GM21576 (cell line): ENCODE results near the gene CLCN5.

ENCODE experiments used
- ATAC-seq: cut with Tn5 transposase; IDR thresholded peaks from one replicate; pipeline ENCODE4 v1.9.1; 2021; ENCODE audit warnings: mild to moderate bottlenecking, moderate library complexity; ENCODE audit not compliant: unreplicated experiment

The CLCN5 gene

GRCh38 chrX:49932791-49933190, 10.4 kb downstream of the CLCN5 start:
- ATAC-seq: no peak

DNA sequence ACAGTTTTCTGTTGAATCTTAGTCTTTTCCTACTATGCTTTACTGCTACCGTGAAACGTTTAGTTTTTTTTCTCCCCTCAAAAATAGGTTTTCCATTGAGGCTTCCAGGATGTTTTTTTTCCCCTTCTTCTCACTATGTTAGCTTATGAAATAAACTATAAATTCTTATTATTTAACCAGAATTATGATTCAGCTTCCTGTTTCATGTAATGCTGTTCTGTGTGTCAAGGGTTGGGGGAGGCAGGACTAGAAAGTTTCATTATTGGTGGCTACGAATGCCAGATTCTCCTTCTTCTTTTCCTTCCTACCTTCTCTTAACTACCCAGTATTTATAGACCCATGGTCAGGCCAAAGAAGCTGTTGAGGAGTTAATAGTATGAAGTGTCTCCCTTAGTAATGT, 11.8 kb downstream of the CLCN5 start:
- no peak for ATAC-seq

- no peak for ATAC-seq
These were observed 12.3 kb downstream of the CLCN5 start for GRCh38 chrX:49934729-49935128.

- ATAC-seq: no peak
These were observed 25.4 kb downstream of the CLCN5 start for GRCh38 chrX:49947781-49948180.

DNA sequence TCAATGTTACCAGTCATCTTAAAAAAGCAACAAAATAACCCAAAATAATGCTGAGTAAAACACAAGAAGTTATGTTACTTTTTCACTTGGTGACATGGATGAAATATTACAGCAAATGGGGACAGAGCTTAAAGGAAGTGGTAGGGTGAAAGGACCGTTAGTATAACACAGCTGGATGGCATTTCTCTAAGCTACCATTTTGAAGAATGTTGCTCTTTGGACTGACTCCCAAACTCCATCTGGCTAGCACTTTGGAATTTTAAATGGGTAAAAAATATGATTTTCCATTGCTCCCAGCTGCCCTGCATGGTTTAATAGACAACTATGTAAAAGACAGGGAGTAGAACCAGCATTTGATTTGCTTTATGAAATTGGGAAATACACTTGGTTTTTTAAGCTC, 27.6 kb downstream of the CLCN5 start:
- ATAC-seq: no peak

- no peak for ATAC-seq
These were observed 29.3 kb downstream of the CLCN5 start for GRCh38 chrX:49951524-49952193.

DNA sequence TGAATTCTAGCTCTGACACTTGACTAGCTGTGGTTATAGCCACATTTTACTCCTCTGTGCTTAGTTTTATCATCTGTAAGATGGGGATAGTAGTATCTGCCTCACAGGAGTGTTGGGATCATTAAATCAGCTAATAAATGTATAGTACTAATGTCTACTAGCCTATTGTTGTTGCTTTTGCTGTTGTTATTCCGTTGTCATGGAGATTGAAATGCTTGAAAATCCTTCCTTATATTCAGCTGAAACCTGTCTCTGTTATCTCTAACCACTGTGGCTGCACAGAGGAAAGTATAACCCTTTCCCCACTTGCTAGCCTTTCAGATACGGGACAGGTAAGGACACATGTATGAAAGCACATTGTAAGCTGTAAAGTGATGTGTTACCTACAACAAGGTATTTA, 33.9 kb downstream of the CLCN5 start:
- no peak for ATAC-seq

DNA sequence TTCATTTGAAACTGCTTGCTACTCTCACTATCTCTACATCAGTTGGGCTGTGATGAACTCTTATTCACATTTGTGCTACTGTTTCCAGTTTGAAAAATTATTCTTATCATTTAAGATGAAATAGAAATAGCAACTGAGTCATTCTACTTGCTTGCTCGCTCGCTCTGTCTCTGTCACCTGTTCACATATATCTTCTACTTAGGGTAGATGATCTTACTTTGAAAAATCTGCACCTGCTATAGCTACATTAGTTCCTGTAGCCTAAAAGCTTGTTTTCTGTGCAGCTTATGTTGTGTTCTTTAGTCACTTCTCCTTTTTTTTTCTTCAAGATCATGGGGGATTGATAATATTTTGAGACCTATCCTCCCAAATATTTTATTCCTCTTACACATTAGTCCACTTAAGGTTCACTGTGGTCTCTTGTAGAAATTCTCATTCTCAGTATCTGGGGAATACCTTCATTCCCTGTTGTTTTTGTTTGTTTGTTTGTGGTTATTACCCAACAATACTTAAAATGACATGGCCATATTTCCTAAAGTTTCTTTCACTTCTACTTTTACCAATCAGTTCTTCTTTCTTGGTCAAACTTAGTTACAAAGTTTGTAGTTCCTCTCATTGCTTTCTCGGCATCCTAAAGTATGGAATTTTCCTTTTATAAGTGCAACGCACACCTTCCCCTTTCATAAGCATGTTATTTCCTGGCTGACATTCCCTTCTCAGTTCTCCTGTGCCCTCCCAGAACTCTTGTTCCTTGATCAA, 36.5 kb downstream of the CLCN5 start:
- peak; percentile 60 for ATAC-seq

- ATAC-seq: no peak
These were observed 37.2 kb downstream of the CLCN5 start for GRCh38 chrX:49959602-49960001.

DNA sequence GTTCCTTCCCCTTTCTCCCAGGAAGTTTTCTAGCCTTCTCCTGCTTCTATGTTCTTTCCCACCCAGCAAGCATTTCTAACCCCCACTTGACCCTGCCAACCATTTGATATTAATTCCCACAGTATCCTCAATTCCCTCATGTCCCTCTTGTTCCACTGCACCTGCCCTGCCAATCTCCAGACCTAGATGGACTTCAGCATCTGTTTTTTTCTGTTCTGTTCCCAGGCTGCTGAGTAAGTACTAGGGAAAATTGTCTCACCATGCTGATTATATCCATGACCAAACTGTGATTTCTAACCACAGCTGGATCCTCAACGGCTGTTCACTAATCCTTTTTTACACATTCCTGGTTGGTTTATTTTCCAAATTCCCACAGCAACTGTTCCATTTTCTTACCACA, 37.7 kb downstream of the CLCN5 start:
- no peak for ATAC-seq

DNA sequence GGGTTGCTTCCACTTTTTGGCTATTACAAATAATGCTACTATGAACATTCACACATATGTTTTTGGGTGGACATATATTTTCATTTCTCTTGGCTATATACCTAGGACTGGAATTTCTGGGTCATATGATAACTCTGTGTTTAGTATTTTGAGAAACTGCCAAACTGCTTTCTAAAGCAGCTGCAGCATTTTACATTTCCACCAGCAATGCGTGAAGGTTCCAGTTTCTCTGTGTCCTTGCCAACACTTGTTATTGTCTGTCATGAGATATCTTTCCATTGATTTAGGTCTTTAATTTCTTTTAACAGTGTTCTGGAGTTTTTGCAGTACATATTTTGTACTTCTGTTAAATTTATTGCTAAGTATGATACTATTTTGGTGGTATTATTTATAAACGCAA, 48.3 kb downstream of the CLCN5 start:
- no peak for ATAC-seq

DNA sequence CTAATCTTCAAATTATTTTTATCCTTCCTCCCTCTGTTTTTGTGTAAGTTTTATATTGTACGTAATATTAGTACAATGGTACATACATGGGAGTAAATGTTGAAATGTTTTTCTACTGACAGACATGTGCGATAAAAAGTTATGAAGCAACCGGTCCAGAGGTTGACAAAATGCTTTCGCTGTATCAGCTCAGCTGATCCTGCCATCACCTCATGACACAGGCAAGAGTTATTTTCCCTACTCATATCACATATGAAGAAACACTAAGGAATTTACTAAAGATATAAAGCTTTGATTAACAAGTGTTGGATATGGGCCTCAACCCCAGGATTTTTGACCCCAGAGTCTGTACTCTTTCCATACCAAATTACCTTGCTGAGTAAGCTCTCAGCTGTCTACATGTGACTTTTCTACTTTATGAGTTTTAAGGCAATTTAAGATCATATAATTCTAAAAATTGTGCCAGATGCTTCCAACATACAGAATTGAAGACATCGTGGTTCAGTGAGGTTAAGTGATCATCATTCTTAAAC, 50.0 kb downstream of the CLCN5 start:
- no peak for ATAC-seq

DNA sequence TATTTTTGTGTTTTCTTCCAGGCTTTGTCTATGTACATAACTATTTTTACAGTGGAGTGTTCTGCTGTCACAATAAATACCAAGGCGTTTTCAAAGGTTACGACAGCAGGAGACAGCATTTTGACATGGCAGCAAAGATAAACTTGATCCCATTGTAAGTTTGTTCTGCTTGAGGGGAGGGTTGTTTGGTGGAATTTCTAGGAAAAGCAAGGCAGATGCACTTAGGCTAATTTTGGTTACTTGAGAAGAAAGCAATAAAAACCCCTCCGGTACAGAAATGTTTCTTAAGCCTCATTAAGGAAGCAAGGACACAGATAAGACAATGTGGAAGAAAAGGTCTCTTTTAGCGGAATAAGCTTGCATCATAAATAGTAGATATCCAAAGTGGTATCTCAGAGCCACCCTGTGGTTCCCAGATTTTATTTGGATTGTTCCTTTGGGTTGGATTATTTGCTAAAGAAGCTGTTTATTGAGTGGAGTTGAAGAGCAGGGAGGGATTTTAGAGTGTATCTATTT, 54.3 kb downstream of the CLCN5 start:
- no peak for ATAC-seq

DNA sequence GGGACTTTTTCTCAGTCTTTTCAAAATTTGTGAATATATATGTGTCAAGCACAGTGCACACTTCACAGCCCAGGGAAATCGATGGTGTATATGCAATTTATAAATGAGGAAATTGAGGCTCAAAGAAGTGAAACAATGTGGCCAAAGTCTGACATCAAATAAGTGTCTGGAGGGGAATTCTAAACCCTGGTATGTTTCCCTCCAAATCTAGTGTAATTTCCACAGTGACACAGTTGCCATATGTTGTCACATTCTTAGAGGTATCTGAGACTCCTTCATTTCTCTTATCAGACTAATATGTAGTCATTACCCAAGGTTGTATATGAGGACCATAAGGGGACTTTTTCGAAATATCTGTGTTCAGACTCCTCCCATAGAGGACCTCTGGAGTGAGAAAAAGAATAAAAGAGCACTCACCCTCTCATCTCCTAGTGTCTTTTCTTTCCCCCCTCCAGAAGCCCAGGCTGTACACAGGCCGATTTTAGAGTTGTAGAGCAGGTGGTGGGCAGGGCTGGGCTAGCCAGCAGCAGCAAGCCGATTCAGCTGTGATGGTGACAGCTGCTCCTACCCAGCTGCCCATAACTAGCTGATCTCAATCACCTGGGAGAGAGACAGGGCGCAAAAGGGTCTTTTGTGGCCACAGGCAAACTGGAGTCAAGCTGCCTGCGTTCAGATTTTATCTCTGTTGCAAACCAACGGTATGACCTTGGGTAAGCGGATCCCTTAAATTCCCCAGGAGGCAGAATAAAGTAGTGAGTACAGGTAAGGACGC, 55.1 kb downstream of the CLCN5 start:
- no peak for ATAC-seq

DNA sequence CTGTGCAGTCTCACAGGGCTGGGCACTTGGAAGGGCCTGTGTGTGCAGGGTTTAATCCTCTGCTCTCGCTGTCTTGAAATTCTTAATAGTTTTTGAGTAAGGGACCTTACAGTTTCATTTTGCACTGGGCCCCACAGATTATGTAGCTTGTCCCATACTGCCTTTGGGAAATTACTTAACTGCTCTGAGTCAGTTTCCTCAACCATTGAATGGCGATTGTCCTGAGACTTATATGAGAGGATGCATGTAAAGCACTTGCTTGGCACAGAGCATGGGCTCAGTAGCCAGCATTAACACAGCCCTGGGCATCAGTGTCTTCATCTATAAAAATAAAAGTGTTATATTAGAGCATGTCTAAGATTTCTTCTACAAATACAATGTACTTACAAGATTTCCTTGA, 55.8 kb downstream of the CLCN5 start:
- no peak for ATAC-seq

GRCh38 chrX:49986058-49986457, 63.7 kb downstream of the CLCN5 start:
- no peak for ATAC-seq

DNA sequence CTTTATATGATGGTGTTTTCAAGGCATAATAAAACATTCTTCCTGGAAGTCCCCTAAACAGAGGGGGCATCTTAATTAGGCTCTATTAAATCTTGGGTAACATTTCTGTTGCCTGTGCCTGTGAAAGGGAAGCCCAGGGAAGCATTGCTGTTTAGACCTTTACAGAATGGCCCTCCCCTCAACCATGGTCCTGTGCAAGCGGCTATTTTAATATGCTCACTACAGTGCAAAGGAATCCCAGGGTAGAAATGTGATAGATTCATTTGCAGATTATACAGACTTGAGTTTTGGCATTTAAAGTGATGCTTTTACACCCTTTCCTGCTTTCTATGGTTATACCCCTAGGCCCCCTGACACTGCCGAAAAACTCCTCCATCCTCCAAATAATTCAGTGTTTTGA, 65.3 kb downstream of the CLCN5 start:
- ATAC-seq: no peak

DNA sequence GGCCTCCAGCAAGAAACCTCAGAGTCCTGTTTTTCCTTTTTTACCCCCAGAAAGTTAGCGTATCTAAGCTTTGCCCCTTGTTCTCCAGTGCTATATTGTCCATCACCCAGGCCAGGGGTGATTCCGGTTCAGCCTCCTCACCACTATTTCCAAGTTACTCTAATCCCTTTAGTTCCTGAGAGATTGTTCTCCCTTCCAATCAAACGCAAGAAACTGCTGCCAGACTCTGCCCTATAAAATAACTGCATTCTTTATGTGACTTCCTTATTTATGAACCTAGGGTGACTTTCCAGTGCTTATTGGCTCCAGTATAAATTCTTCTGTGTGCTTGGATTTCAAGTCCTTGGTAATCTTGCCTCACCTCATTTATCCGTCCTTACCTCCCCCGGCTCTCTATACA, 65.7 kb downstream of the CLCN5 start:
- no peak for ATAC-seq

- ATAC-seq: no peak
These were observed 69.4 kb downstream of the CLCN5 start for GRCh38 chrX:49991758-49992157.

DNA sequence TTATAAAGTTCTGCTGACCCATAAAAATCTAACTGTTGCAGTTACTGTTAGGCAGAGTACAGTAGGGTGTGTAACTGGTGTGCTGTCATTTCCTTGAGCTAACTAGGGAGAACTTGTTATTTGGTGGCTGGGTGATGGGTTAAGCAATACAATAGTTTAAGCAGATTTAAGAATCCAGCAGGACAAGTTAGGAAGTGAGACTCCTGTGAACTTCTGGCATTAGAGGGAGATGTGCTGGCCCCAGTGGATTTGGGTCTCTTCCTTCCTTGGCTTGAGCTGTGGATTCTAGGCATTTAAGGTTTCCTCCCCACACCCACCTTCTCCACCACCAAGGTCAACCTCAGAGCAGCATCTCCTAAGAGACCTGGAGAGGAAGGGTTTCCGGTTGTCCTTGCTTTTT, 70.5 kb downstream of the CLCN5 start:
- ATAC-seq: no peak

DNA sequence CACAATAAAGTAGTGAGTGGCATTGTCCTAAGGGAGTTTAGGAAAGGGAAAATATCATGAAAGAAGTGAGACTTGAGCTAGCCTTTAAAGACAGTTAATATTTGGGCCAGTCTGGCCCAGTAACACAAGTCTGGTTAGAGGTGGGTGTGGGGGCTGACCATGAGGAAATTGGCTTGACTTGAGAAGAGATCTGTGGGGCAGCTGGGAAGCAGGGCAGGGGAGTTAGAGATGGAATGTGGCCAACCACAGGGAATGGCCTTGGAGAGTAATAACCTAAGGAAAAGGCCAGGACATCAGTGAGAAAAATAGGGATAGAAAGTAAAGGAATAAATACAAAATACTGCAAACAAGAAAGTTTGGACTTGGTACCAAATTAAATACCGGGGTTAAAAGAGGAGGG, 71.3 kb downstream of the CLCN5 start:
- no peak for ATAC-seq
